ENCODE results near the gene PTPRM. TPM values are rescaled to one million over a fixed set of nuclear protein-coding genes. Genes with fewer than 3 reads are reported as not detected.

Gene PTPRM
- total RNA-seq, 1 experiment from 2014 or later, result 11.1 TPM

- peaks cover 19% of the 10 kb centered on the region for H3K4me1 Mint-ChIP-seq
- H3K9me3 Mint-ChIP-seq, result no peaks in the 10 kb centered on the region
- POLR2A ChIA-PET, result no interaction called here
- H3K4me3 Mint-ChIP-seq, result no peak overlapping the region
- H3K27ac Mint-ChIP-seq, result peak overlapping the region; percentile 29; the same call in 1 of the 2 replicates
- CTCF ChIA-PET, result interaction anchor here (1.1 kb wide), 1 partner anchor 370 kb away, joined by 3 read pairs; no protein-coding TSS in a partner anchor
- no peak for ATAC-seq
- H3K36me3 Mint-ChIP-seq, result no peaks in the 10 kb centered on the region
- no peaks in the 10 kb centered on the region for H3K27me3 Mint-ChIP-seq (ENCODE audit: low read depth)
- no peak for TF ChIP-seq ZNF423 (CRISPR knock-in tag; IDR thresholded peaks at IDR 0.05)
- no peak for TF ChIP-seq SMAD3 (CRISPR knock-in tag; IDR thresholded peaks at IDR 0.05; ENCODE audit: borderline replicate concordance)
- TF ChIP-seq HMGXB4 (CRISPR knock-in tag; IDR thresholded peaks at IDR 0.05), result no peak
- no peak for TF ChIP-seq ZNF671 (CRISPR knock-in tag; IDR thresholded peaks at IDR 0.05)
- TF ChIP-seq ZNF532 (CRISPR knock-in tag; IDR thresholded peaks at IDR 0.05; ENCODE audit: borderline replicate concordance), result no peak
- TF ChIP-seq TEAD4 (CRISPR knock-in tag; IDR thresholded peaks at IDR 0.05), result no peak
- no peak for TF ChIP-seq ZNF396 (CRISPR knock-in tag; IDR thresholded peaks at IDR 0.05; ENCODE audit: borderline replicate concordance)
- TF ChIP-seq, protein P1, sequence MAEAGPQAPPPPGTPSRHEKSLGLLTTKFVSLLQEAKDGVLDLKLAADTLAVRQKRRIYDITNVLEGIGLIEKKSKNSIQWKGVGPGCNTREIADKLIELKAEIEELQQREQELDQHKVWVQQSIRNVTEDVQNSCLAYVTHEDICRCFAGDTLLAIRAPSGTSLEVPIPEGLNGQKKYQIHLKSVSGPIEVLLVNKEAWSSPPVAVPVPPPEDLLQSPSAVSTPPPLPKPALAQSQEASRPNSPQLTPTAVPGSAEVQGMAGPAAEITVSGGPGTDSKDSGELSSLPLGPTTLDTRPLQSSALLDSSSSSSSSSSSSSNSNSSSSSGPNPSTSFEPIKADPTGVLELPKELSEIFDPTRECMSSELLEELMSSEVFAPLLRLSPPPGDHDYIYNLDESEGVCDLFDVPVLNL (CRISPR knock-in tag; IDR thresholded peaks at IDR 0.05; ENCODE audit: borderline replicate concordance, low read depth), result no peak
- TF ChIP-seq, protein P2, sequence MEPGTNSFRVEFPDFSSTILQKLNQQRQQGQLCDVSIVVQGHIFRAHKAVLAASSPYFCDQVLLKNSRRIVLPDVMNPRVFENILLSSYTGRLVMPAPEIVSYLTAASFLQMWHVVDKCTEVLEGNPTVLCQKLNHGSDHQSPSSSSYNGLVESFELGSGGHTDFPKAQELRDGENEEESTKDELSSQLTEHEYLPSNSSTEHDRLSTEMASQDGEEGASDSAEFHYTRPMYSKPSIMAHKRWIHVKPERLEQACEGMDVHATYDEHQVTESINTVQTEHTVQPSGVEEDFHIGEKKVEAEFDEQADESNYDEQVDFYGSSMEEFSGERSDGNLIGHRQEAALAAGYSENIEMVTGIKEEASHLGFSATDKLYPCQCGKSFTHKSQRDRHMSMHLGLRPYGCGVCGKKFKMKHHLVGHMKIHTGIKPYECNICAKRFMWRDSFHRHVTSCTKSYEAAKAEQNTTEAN (CRISPR knock-in tag; IDR thresholded peaks at IDR 0.05), result no peak
- no peak for TF ChIP-seq ESRRA (CRISPR knock-in tag; IDR thresholded peaks at IDR 0.05; ENCODE audit: borderline replicate concordance)
- no peak for TF ChIP-seq TCF7 (CRISPR knock-in tag; IDR thresholded peaks at IDR 0.05; ENCODE audit: low read depth)
- no peak for TF ChIP-seq SP1 (CRISPR knock-in tag; conservative IDR thresholded peaks at IDR 0.05)
- TF ChIP-seq, protein P3, sequence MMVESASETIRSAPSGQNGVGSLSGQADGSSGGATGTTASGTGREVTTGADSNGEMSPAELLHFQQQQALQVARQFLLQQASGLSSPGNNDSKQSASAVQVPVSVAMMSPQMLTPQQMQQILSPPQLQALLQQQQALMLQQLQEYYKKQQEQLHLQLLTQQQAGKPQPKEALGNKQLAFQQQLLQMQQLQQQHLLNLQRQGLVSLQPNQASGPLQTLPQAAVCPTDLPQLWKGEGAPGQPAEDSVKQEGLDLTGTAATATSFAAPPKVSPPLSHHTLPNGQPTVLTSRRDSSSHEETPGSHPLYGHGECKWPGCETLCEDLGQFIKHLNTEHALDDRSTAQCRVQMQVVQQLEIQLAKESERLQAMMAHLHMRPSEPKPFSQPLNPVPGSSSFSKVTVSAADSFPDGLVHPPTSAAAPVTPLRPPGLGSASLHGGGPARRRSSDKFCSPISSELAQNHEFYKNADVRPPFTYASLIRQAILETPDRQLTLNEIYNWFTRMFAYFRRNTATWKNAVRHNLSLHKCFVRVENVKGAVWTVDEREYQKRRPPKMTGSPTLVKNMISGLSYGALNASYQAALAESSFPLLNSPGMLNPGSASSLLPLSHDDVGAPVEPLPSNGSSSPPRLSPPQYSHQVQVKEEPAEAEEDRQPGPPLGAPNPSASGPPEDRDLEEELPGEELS (CRISPR knock-in tag; IDR thresholded peaks at IDR 0.05), result no peak
- no peak for TF ChIP-seq ZNF232 (CRISPR knock-in tag; IDR thresholded peaks at IDR 0.05)
- TF ChIP-seq ZNF263 (CRISPR knock-in tag; IDR thresholded peaks at IDR 0.05; ENCODE audit: low read depth), result no peak
- TF ChIP-seq NR2C2 (CRISPR knock-in tag; IDR thresholded peaks at IDR 0.05), result no peak
- no peak for DNase-seq (ENCODE audit: low spot score)
Observed at GRCh38 chr18:7642331-7642890, 75.3 kb downstream of the PTPRM start.
